ENCODE measurements around the gene TENM4.

- TF ChIP-seq CTCF (IDR thresholded peaks at IDR 0.05) (no peak), POLR2A (IDR thresholded peaks at IDR 0.05) (no peak)
Measured at GRCh38 chr11:78647266-78647915, 793.4 kb downstream of the TENM4 start.

Data from uterus (tissue), 2 donors.